Measurements from ENCODE around the gene RAB6A.

RAB6A gene

DNA sequence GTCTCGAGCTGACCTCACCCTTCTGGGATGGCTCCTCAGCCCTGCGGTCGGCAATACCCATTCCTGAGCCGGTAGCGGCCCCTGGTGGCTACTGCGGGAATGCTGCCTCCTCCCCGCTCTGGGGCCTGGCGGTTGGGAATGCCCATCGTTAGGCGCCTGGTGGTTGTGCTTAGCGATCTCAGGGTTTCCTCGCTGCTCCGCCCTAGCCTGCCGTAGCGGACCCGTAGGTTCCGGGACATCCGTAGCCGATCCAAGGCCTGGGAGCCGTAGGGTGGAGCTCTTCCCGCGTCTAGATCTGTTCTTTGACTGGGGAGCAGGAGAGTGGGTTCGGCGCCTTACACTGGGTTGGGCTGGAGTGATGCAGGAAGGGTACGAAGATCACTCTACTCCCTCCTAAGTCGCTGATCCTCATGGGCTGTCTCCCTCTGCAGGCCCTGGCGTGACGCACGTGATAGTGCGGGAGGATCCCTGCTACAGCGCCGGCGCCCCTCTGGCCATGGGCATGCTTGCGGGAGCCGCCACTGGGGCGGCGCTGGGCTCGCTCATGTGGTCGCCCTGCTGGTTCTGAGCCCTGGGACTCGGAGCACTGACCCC lies 99.7 kb downstream of the RAB6A start:
- peak overlapping the region; percentile 45 for H3K4me3 ChIP-seq (ENCODE audit: low read depth, low read length)
- TF ChIP-seq, protein P1, sequence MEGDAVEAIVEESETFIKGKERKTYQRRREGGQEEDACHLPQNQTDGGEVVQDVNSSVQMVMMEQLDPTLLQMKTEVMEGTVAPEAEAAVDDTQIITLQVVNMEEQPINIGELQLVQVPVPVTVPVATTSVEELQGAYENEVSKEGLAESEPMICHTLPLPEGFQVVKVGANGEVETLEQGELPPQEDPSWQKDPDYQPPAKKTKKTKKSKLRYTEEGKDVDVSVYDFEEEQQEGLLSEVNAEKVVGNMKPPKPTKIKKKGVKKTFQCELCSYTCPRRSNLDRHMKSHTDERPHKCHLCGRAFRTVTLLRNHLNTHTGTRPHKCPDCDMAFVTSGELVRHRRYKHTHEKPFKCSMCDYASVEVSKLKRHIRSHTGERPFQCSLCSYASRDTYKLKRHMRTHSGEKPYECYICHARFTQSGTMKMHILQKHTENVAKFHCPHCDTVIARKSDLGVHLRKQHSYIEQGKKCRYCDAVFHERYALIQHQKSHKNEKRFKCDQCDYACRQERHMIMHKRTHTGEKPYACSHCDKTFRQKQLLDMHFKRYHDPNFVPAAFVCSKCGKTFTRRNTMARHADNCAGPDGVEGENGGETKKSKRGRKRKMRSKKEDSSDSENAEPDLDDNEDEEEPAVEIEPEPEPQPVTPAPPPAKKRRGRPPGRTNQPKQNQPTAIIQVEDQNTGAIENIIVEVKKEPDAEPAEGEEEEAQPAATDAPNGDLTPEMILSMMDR (IDR thresholded peaks at IDR 0.05; ENCODE audit: low read depth, low read length) = peak; percentile 94

DNA sequence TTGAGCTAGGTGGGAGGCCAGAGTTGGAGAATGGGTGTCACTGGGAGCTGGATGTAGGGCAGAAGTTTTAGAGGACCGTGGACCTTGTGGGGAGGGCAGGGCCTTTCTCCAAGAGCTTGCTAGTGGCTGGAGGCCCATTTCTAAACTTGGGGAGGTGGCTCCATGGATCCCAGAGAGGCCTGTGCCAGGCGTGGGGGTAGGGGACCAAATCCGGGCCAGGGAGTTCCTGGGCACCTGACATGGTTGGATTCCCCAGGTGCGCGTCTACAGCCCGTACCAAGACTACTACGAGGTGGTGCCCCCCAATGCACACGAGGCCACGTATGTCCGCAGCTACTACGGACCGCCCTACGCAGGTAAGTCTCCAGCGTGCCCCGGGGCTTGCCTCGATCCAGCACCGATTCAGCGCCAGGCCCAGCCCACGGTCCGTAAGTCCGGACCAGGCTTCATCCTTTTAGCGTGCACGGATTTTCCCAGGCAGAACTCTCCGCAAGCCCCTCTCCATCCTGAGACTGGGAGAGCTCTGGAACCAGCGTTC lies 100.3 kb downstream of the RAB6A start:
- TF ChIP-seq, protein P1 (IDR thresholded peaks at IDR 0.05; ENCODE audit: low read depth, low read length) = no peak
- peak overlapping the region; percentile 23 for H3K4me3 ChIP-seq (ENCODE audit: low read depth, low read length)

DNA sequence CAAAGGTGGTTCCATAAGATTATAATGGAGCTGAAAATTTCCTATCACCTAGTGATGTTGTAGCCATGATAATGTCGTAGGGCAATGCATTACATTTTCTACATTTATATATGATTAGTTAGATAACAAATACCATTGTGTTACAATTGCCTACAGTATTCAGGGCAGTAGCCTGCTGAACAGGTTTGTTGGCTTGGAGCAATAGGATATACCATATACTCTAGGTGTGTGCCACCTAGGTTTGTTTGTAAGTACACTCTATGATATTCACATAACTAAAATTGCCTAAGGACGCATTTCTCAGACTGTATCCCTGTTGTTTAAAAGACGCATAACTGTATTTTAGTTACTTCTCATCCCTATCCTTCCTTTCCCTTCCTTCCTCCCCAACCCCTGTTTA lies 100.9 kb downstream of the RAB6A start:
- TF ChIP-seq, protein P1 (IDR thresholded peaks at IDR 0.05; ENCODE audit: low read depth, low read length) = no peak
- no peak overlapping the region for H3K4me3 ChIP-seq (ENCODE audit: low read depth, low read length)

DNA sequence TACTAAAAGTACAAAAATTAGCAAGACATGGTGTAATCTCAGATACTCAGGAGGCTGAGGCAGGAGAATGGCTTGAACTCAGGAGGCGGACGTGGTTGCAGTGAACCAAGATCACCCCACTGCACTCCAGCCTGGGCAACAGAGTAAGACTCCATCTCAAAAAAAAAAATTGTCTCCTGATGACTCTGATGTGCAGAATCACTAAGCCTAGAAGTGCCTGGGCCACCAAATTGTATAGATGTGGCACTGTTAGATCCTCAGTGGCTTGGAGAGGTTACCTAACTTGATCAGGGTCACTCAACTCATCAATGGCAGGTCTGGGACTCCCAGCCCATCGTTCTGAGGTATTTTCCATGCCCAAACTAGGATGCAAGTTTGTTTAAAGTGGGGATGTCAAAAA lies 103.9 kb downstream of the RAB6A start:
- no peak overlapping the region for H3K4me3 ChIP-seq (ENCODE audit: low read depth, low read length)
- TF ChIP-seq, protein P1 (IDR thresholded peaks at IDR 0.05; ENCODE audit: low read depth, low read length) = no peak

DNA sequence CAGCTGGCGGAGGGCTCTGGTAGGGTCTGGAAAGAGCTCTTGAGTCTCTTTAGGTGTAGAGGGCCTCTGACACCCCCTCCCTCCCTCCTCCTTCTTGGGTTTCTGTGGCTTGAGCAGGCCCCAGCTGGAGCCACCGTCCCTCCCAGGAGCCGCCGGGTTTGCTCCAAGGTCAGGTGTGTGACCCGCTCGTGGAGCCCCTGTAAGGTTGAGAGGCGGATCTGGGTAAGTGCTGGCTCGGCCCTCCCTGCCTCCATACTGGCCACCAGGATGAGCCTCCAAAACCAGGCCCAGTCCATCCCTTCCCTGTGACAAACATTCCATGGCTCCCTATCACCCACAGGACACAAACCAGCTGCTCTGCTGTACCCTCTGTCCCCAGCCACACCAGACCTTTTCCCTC lies 105.2 kb downstream of the RAB6A start:
- H3K4me3 ChIP-seq (ENCODE audit: low read depth, low read length) = no peak overlapping the region
- TF ChIP-seq, protein P1 (IDR thresholded peaks at IDR 0.05; ENCODE audit: low read depth, low read length) = no peak

DNA sequence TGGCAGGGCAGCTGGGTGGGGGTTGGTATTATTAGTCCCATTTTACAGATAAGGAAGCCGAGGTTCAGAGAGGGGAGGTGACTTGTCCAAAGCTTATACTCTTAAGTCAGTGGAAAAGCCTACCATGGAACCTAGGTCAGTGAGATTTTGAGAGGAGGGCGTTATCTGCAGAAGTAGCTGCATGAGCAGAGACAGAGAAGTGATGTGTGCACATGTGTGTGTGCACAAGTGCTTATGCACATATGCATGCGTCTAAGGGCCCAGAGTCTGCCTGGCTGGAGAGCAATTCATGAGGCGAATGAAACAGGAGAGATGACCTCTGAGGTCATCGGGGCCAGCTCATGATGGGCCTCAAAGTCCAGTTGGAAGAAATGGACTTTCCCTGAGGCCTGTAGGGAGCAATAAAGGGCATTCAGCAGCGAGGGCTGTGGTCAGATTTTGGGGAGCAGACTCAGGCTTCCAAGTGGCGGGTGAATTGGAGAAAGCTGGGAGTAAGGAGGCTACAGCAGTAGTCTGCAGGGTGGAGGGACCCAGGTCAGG lies 106.3 kb downstream of the RAB6A start:
- H3K4me3 ChIP-seq (ENCODE audit: low read depth, low read length) = no peak overlapping the region
- TF ChIP-seq, protein P1 (IDR thresholded peaks at IDR 0.05; ENCODE audit: low read depth, low read length) = no peak

DNA sequence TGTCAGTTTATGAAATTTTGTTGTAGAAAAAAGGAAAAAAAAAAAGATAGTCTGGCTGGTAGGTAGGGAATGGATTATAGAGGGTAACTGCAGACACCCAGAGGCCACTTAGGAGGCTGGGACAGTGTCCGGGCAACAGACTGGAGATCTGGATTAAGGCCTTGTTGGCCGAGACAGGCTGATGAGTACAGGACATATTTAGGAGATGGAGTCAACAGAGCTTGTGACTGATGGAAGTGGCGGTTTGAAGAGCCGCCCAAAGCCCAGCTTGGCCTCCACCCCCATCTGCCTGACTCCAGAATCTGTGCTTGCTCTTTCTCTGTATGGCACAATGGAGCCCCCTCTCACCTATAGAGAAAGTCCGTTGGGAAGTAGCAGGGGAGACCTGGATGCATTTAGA lies 106.9 kb downstream of the RAB6A start:
- H3K4me3 ChIP-seq (ENCODE audit: low read depth, low read length) = no peak overlapping the region
- TF ChIP-seq, protein P1 (IDR thresholded peaks at IDR 0.05; ENCODE audit: low read depth, low read length) = no peak
